ENCODE measurements around the gene CYTH3.

Gene CYTH3

GRCh38 chr7:6252341-6252746 lies 20.1 kb downstream of the CYTH3 start:
- DNase-seq (ENCODE audit: low read depth) = no peak
- H3K4me3 ChIP-seq (ENCODE audit: low read depth, low read length) = no peak overlapping the region
- TF ChIP-seq CTCF (IDR thresholded peaks at IDR 0.05; ENCODE audit: control insufficient read depth, extremely low read depth, insufficient read depth) = no peak

DNA sequence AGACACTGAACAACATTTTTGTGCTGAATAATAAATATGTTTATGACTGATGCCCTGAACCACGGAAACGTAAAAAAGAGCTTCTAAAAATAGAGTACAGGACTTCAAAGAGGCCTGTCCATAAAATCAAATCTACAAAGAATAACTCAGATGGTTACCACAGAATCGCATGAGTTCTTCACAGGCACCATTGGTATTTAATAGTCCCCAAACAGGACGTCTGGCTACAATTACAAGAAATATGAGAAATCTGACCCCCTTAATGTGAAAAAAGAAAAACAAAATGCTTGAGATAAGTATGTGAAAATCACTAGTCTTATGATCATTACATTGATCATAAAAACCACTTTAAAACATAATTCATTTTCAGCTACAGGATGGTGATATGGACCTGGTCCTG lies 20.8 kb downstream of the CYTH3 start:
- no peak overlapping the region for H3K4me3 ChIP-seq (ENCODE audit: low read depth, low read length)
- no peak for TF ChIP-seq CTCF (IDR thresholded peaks at IDR 0.05; ENCODE audit: control insufficient read depth, extremely low read depth, insufficient read depth)
- DNase-seq (ENCODE audit: low read depth) = no peak

DNA sequence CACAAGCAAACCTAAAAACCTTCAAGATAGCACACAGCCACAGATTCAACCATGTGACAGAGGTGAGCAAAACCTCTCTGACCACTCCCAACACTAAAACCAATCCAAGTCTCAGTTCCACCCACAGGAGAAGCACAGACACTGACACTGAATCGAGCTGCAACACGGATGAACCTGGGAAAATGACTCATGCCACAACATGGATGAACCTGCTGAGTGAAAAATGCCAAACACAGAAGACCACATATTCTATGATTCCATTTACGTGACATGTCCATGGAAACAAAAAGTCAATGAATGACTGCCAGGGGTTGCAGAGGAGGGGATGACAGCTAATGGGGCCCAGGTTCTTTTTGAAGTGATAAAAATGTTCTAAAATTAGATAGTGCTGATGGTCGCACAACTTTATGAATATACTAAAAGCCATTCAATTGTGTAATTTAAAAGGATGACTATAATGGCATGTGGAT lies 22.0 kb downstream of the CYTH3 start:
- DNase-seq (ENCODE audit: low read depth) = no peak
- no peak overlapping the region for H3K4me3 ChIP-seq (ENCODE audit: low read depth, low read length)
- TF ChIP-seq CTCF (IDR thresholded peaks at IDR 0.05; ENCODE audit: control insufficient read depth, extremely low read depth, insufficient read depth) = no peak

GRCh38 chr7:6249043-6249442 lies 23.4 kb downstream of the CYTH3 start:
- no peak overlapping the region for H3K4me3 ChIP-seq (ENCODE audit: low read depth, low read length)
- no peak for TF ChIP-seq CTCF (IDR thresholded peaks at IDR 0.05; ENCODE audit: control insufficient read depth, extremely low read depth, insufficient read depth)
- no peak for DNase-seq (ENCODE audit: low read depth)

GRCh38 chr7:6248581-6248980 lies 23.8 kb downstream of the CYTH3 start:
- H3K4me3 ChIP-seq (ENCODE audit: low read depth, low read length) = no peak overlapping the region
- TF ChIP-seq CTCF (IDR thresholded peaks at IDR 0.05; ENCODE audit: control insufficient read depth, extremely low read depth, insufficient read depth) = no peak
- DNase-seq (ENCODE audit: low read depth) = no peak

DNA sequence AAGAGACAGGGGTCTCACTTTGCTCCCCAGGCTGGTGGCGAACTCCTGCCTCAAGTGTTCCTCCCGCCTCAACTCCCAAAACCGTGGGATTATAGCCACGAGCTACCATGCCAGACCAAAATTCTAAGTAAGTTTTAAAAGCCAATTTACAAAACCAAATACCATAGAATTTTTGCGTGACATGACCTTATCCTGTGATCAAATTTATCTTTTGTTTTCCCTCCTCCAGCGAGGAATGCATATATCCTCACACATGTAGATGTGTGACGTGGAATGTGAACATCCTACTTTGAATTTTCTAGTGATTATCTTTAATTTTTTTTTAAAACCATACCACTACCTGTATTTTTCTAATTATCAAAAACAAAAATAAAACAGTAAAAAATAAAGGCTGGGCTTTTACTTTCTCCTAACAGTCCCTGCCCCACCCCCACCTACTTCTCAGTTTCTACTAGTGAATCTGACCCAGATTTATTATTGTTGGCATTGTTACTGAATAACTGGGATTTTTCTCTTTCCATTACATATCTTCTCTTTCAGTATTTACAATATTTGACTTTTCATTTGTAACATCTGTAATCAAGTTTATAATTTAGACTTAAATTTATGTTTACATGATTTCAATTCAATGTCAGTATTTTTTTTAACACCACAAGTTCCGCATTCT lies 26.0 kb downstream of the CYTH3 start:
- no peak overlapping the region for H3K4me3 ChIP-seq (ENCODE audit: low read depth, low read length)
- DNase-seq (ENCODE audit: low read depth) = no peak

More for the DNA sequence above, 26.0 kb downstream of the CYTH3 start:
- TF ChIP-seq CTCF (IDR thresholded peaks at IDR 0.05; ENCODE audit: control insufficient read depth, extremely low read depth, insufficient read depth) = no peak

All from LNCaP clone FGC (cell line).